ENCODE results near the gene UGP2.

GRCh38 chr2:63863707-63864106 is 22.0 kb downstream of the UGP2 start:
- TF ChIP-seq POLR2A (IDR thresholded peaks at IDR 0.05; ENCODE audit: low read depth) (no peak), CTCF (IDR thresholded peaks at IDR 0.05) (no peak), POLR2AphosphoS5 (IDR thresholded peaks at IDR 0.05) (no peak)
